ENCODE data around the gene SUV39H1.
"Not testable (repeated sequence)": the region's sequence is repeated elsewhere in the genome, so short reads cannot be mapped to it uniquely, and the experiment has no call there.

SUV39H1 gene

DNA sequence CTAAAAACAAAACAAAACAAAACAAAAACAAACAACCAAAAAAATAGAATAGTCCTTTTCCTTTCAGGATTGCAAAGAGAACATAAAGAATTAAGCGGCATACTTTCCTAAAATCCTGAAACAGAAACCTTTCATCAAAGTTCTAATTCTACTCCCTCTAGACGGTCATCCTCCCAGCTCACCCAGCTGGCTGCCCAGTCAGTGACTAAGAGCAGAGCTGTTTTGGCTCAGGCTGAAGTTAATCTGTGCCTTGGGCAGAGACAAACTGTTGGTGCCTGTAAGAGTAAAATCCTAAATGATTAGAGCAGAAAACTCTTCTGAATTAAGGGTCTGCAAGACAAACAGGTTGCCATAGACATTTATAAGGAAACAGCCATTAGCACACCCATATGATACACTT, 30.5 kb upstream of the SUV39H1 start:
- DNase-seq (ENCODE audit: low read depth), result no peak
- TF ChIP-seq MYC (IDR thresholded peaks at IDR 0.05; ENCODE audit: low read depth, low read length) (no peak), POLR2A (IDR thresholded peaks at IDR 0.05; ENCODE audit: extremely low read depth, insufficient read length) (no peak), MAX (IDR thresholded peaks at IDR 0.05; ENCODE audit: low read depth, low read length) (no peak), CTCF (IDR thresholded peaks at IDR 0.05; ENCODE audit: low read depth, low read length) (no peak)
- no peak overlapping the region for H3K4me3 ChIP-seq (ENCODE audit: low read depth, low read length)

DNA sequence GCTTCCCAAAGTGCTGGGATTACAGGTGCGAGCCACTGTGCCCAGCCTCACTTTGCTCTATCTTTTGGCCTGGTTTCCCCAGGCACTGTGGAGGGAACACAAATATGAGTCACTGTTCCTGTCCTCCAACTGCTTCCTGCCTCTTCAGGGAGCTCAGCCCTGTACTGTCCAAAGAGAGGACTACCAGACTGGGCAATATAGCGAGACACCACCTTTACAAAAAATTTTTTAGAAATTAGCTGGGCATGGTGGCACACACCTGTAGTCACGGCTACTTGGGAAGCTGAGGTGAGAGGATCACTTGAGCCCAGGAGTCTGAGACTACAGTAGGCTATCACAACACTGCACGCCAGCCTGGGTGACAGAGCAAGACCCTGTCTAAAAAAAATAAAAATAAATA, 29.9 kb upstream of the SUV39H1 start:
- H3K4me3 ChIP-seq (ENCODE audit: low read depth, low read length), result no peak overlapping the region
- no peak for DNase-seq (ENCODE audit: low read depth)
- TF ChIP-seq POLR2A (IDR thresholded peaks at IDR 0.05; ENCODE audit: extremely low read depth, insufficient read length) (no peak), MAX (IDR thresholded peaks at IDR 0.05; ENCODE audit: low read depth, low read length) (no peak), CTCF (IDR thresholded peaks at IDR 0.05; ENCODE audit: low read depth, low read length) (no peak), MYC (IDR thresholded peaks at IDR 0.05; ENCODE audit: low read depth, low read length) (no peak)

GRCh38 chrX:48667509-48667908, 29.0 kb upstream of the SUV39H1 start:
- no peak overlapping the region for H3K4me3 ChIP-seq (ENCODE audit: low read depth, low read length)
- TF ChIP-seq MAX (IDR thresholded peaks at IDR 0.05; ENCODE audit: low read depth, low read length) (no peak), CTCF (IDR thresholded peaks at IDR 0.05; ENCODE audit: low read depth, low read length) (no peak), POLR2A (IDR thresholded peaks at IDR 0.05; ENCODE audit: extremely low read depth, insufficient read length) (no peak), MYC (IDR thresholded peaks at IDR 0.05; ENCODE audit: low read depth, low read length) (no peak)
- DNase-seq (ENCODE audit: low read depth), result peak; percentile 89

- H3K4me3 ChIP-seq (ENCODE audit: low read depth, low read length), result not testable (repeated sequence)
- peak; percentile 27 for DNase-seq (ENCODE audit: low read depth)
Measured at GRCh38 chrX:48668187-48668586, 28.3 kb upstream of the SUV39H1 start.

- TF ChIP-seq POLR2A (IDR thresholded peaks at IDR 0.05; ENCODE audit: extremely low read depth, insufficient read length) (peak; percentile 80), CTCF (IDR thresholded peaks at IDR 0.05; ENCODE audit: low read depth, low read length) (no peak), MYC (IDR thresholded peaks at IDR 0.05; ENCODE audit: low read depth, low read length) (no peak; the same call in 1 of the 2 replicates), MAX (IDR thresholded peaks at IDR 0.05; ENCODE audit: low read depth, low read length) (peak; percentile 53; the same call in 1 of the 2 replicates)
- DNase-seq (ENCODE audit: low read depth), result peak; percentile 93
- peak overlapping the region; percentile 80 for H3K4me3 ChIP-seq (ENCODE audit: low read depth, low read length)
Measured at GRCh38 chrX:48676106-48676892, 20.2 kb upstream of the SUV39H1 start.

- H3K4me3 ChIP-seq (ENCODE audit: low read depth, low read length), result peak overlapping the region; percentile 80
- TF ChIP-seq MYC (IDR thresholded peaks at IDR 0.05; ENCODE audit: low read depth, low read length) (no peak), MAX (IDR thresholded peaks at IDR 0.05; ENCODE audit: low read depth, low read length) (no peak), POLR2A (IDR thresholded peaks at IDR 0.05; ENCODE audit: extremely low read depth, insufficient read length) (no peak)
- no peak for DNase-seq (ENCODE audit: low read depth)
Measured at GRCh38 chrX:48676893-48677270, 19.7 kb upstream of the SUV39H1 start.
